K562 (cell line): ENCODE data around the gene KLF4. TPM values are rescaled to one million over a fixed set of nuclear protein-coding genes. Genes with fewer than 3 reads are reported as not detected.

ENCODE experiments used
- ATAC-seq: fragments of 200-7000 bp; cut with Tn5 transposase; 3 replicates; pipeline ENCODE4 v1.9.1; 2020; ENCODE audit warnings: moderate library complexity
- BruUV-seq: library from RNA; stranded (reverse); fragments of 400-500 nt; replicated peaks from 2 replicates; lab custom pipeline; 2021; lab: Mats Ljungman, UMichigan
- CTCF ChIA-PET: fragments of 300-600 bp; formaldehyde crosslinking; extraction: SDS; loops from one replicate; lab custom pipeline; 2021; ENCODE audit warnings: low intra/inter-chr PET ratio; lab: Yijun Ruan, JAX
- POLR2A ChIA-PET: fragments of 300-600, 350-650 bp; sonication (Branson Sonifier 250); formaldehyde crosslinking; extraction: SDS; loops from one replicate; lab custom pipeline; 2021; ENCODE audit warnings: antibody characterized with exemption, inconsistent platforms; lab: Yijun Ruan, JAX
- DNase-seq, 4 experiments: peaks; one replicate each; pipeline versions ENCODE4 v3.0.0 to v3.0.0-alpha.2; 2011 to 2018; ENCODE audit warnings: low spot score in 3 of 4, mixed read lengths in 3 of 4; ENCODE audit errors: extremely low read depth in 1 of 4
- FAIRE-seq: peaks from 2 replicates; lab custom pipeline; 2011; peaks lifted over from hg19 to GRCh38; lab: Jason Lieb, UNC
- H2AFZ ChIP-seq: 2 replicates; pipeline ENCODE4 v1.6.0; 2011; ENCODE audit warnings: low read depth, low read length, control low read depth, inconsistent platforms
- H3K27ac ChIP-seq: fragments of 200-600 bp; 3 replicates; pipeline ENCODE4 v1.8.0; 2011; ENCODE audit warnings: low read depth, mild to moderate bottlenecking, control low read depth, inconsistent platforms, low read length, moderate library complexity, mixed read lengths; ENCODE audit errors: extremely low read depth
- H3K27me3 ChIP-seq, 2 experiments: fragments of 300-600 bp in 1 of 2; 2 replicates in 1 of 2; 3 replicates in 1 of 2; pipeline versions ENCODE4 v1.6.0 to v1.8.0; 2011; ENCODE audit warnings: inconsistent platforms in 2 of 2, low read length in 2 of 2, mild to moderate bottlenecking in 1 of 2, mixed read lengths in 1 of 2, moderate library complexity in 1 of 2; ENCODE audit not compliant: control insufficient read depth in 2 of 2, insufficient read depth in 2 of 2
- H3K36me3 ChIP-seq: fragments of 300-600 bp; 3 replicates; pipeline ENCODE4 v1.8.0; 2011; ENCODE audit warnings: mild to moderate bottlenecking, low read length, inconsistent platforms; ENCODE audit not compliant: control insufficient read depth, insufficient read depth
- H3K4me1 ChIP-seq, 2 experiments: fragments of 200-600 bp in 1 of 2; replicated peaks in 1 of 2; 2 replicates in 1 of 2; 3 replicates in 1 of 2; pipeline versions ENCODE4 v1.5.1 to v1.8.0; 2011; ENCODE audit warnings: inconsistent platforms in 2 of 2, low read length in 2 of 2, mild to moderate bottlenecking in 1 of 2, mixed read lengths in 1 of 2, moderate library complexity in 1 of 2; ENCODE audit not compliant: control insufficient read depth in 2 of 2, insufficient read depth in 2 of 2
- H3K4me2 ChIP-seq: 2 replicates; pipeline ENCODE4 v1.6.1; 2011; ENCODE audit warnings: low read length, control low read depth, inconsistent platforms, mixed read lengths; ENCODE audit not compliant: insufficient read depth
- H3K4me3 ChIP-seq: fragments of 200-600 bp; sonication (generic), shearing (Covaris generic); 2 replicates; pipeline ENCODE4 v1.5.1; 2016; ENCODE audit warnings: control low read depth, inconsistent platforms
- H3K79me2 ChIP-seq: fragments of 200-600 bp; 3 replicates; pipeline ENCODE4 v1.8.0; 2011; ENCODE audit warnings: low read length, inconsistent platforms; ENCODE audit not compliant: control insufficient read depth, insufficient read depth
- H3K9ac ChIP-seq, 2 experiments: 2 replicates each; pipeline versions ENCODE4 v1.6.0 to v1.6.1; 2011; ENCODE audit warnings: low read depth in 2 of 2, low read length in 2 of 2, control low read depth in 1 of 2, inconsistent platforms in 1 of 2, mild to moderate bottlenecking in 1 of 2, mixed read lengths in 1 of 2; ENCODE audit not compliant: insufficient read depth in 1 of 2
- H3K9me1 ChIP-seq: one replicate; pipeline ENCODE4 v1.6.0; 2011; ENCODE audit warnings: inconsistent platforms, mild to moderate bottlenecking, low read length, moderate library complexity; ENCODE audit not compliant: control insufficient read depth, insufficient read depth
- H3K9me3 ChIP-seq: replicated peaks from 2 replicates; pipeline ENCODE4 v1.5.1; 2011; ENCODE audit warnings: low read depth, low read length, inconsistent platforms; ENCODE audit not compliant: control insufficient read depth, insufficient read depth
- H4K20me1 ChIP-seq: replicated peaks from 2 replicates; pipeline ENCODE4 v1.6.1; 2011; ENCODE audit warnings: low read length, inconsistent platforms, mixed read lengths; ENCODE audit not compliant: control insufficient read depth, insufficient read depth
- CBFB ChIP-seq: sonication (generic); formaldehyde crosslinking; IDR thresholded peaks from 2 replicates; pipeline ENCODE4 v1.4.0; 2020; ENCODE audit warnings: mild to moderate bottlenecking, missing genetic modification reagents
- ELK3 ChIP-seq: fragments of 450-650 bp; formaldehyde crosslinking; IDR thresholded peaks from 2 replicates; pipeline ENCODE4 v1.4.0; 2020; ENCODE audit warnings: mild to moderate bottlenecking
- ESRRB ChIP-seq: fragments of 250-450 bp; sonication (Bioruptor Pico); IDR thresholded peaks from 2 replicates; pipeline ENCODE4 v1.5.0; 2020; ENCODE audit warnings: mild to moderate bottlenecking, moderate library complexity, borderline replicate concordance
- ILK ChIP-seq: fragments of 450-650 bp; IDR thresholded peaks from 2 replicates; pipeline ENCODE4 v1.6.1; 2016; ENCODE audit warnings: missing genetic modification characterization, low read depth, mild to moderate bottlenecking, missing compliant biosample characterization, moderate library complexity, borderline replicate concordance
- MXD1 ChIP-seq: fragments of 250-450 bp; sonication (Bioruptor Pico); IDR thresholded peaks from 2 replicates; pipeline ENCODE4 v1.8.0; 2021; ENCODE audit warnings: borderline replicate concordance, mild to moderate bottlenecking, moderate library complexity; ENCODE audit not compliant: poor library complexity, severe bottlenecking
- NELFE ChIP-seq: IDR thresholded peaks from 2 replicates; pipeline ENCODE4 v1.6.1; 2011; ENCODE audit warnings: mild to moderate bottlenecking; ENCODE audit not compliant: insufficient read depth, insufficient read length
- PREB ChIP-seq: sonication (generic); formaldehyde crosslinking; IDR thresholded peaks from 2 replicates; pipeline ENCODE4 v1.8.1; 2023; ENCODE audit warnings: mild to moderate bottlenecking, missing genetic modification reagents
- SFPQ ChIP-seq: fragments of 200-400 bp; formaldehyde crosslinking; IDR thresholded peaks from 2 replicates; pipeline ENCODE4 v1.6.1; 2017; ENCODE audit warnings: mild to moderate bottlenecking, low read depth, low read length, moderate library complexity
- TARDBP ChIP-seq: fragments of 450-650 bp; IDR thresholded peaks from 2 replicates; pipeline ENCODE4 v1.6.1; 2016
- ZBTB43 ChIP-seq: sonication (generic); formaldehyde crosslinking; IDR thresholded peaks from 2 replicates; pipeline ENCODE4 v1.8.0; 2023; ENCODE audit warnings: mild to moderate bottlenecking, missing genetic modification reagents
- whole genome bisulfite sequencing: fragments of 100-300 bp; shearing (Covaris generic); methylation state at CpG from one replicate; pipeline ENCODE4 v1.1.6; 2016; ENCODE audit warnings: low coverage, mixed read lengths; ENCODE audit not compliant: insufficient coverage; ENCODE audit errors: missing lambda C conversion rate; 5-methylcytosine and 5-hydroxymethylcytosine counted together
- in situ Hi-C: fragments of 300-500 bp; cut with MboI; formaldehyde crosslinking; loops from 4 replicates; pipeline ENCODE4 v1.15.0; 2018; ENCODE audit warnings: inconsistent platforms, mixed read lengths
- intact Hi-C: fragments of 100-400 bp; cut with micrococcal nuclease; formaldehyde crosslinking; loops from 2 replicates; pipeline ENCODE4 v1.14.2; 2022
- polyA plus RNA-seq, 8 experiments: library from polyadenylated mRNA; depleted of rRNA in 4 of 8; stranded (reverse) in 5 of 8; unstranded in 3 of 8; fragments of >200 nt; fragmentation: Nextera tagmentation in 2 of 8; fragmentation: Illumina TruSeq in 1 of 8; extraction: Ambion mirVana in 2 of 8; extraction: Trizol in 1 of 8; gene quantifications; 2 replicates each; pipeline versions ENCODE4 v1.2.1 to v1.2.3, GENCODE V29; 2011 to 2014; ENCODE audit warnings: inconsistent platforms in 1 of 8, missing spikeins in 1 of 8
- total RNA-seq, 7 experiments: library from RNA; depleted of rRNA in 6 of 7; stranded (reverse); fragments of >200 nt in 6 of 7; fragmentation: Illumina TruSeq in 2 of 7; extraction: Trizol in 2 of 7; gene quantifications; 2 replicates each; pipeline versions ENCODE4 v1.2.1 to v1.2.3, GENCODE V29; 2011 to 2021; ENCODE audit warnings: low replicate concordance in 1 of 7

Gene KLF4
- total and polyA plus RNA-seq, 9 of the 15 experiments (the other 6 are each of a cell fraction or from before 2014, with no cell fraction given), result 0.04 to 0.95 (median 0.22) TPM

- BruUV-seq, result no TSS peak
- no peaks in the 10 kb centered on the region for H3K9me1 ChIP-seq
- ATAC-seq, result no peak
- no peaks in the 10 kb centered on the region for H4K20me1 ChIP-seq
- peaks cover 0 to 8% of the 10 kb centered on the region in 2 experiments; a peak in 1 of 5 replicates for H3K4me1 ChIP-seq
- no peak overlapping the region for H2AFZ ChIP-seq
- H3K79me2 ChIP-seq, result no peaks in the 10 kb centered on the region
- no peaks in the 10 kb centered on the region for H3K9me3 ChIP-seq
- TF ChIP-seq ZBTB43 (CRISPR knock-in tag), result no peak
- no peak for TF ChIP-seq NELFE
- no peak for TF ChIP-seq ILK (tag)
- TF ChIP-seq SFPQ, result no peak
- no peak for TF ChIP-seq TARDBP
- no peak for TF ChIP-seq CBFB
- no peak for TF ChIP-seq ELK3 (CRISPR knock-in tag)
- no peak for TF ChIP-seq MXD1 (CRISPR knock-in tag)
- no peak for TF ChIP-seq PREB
- no peak for TF ChIP-seq ESRRB (CRISPR knock-in tag)
- no peak for FAIRE-seq
- no peak overlapping the region for H3K27ac ChIP-seq
- H3K27me3 ChIP-seq, result peaks cover 7 to 38% of the 10 kb centered on the region in 2 experiments; a peak in 4 of 5 replicates
- in situ Hi-C loops (no loop called here), intact Hi-C loops (no loop called here)
- H3K9ac ChIP-seq, result no peak overlapping the region
- ChIA-PET CTCF (no interaction called here), POLR2A (no interaction called here)
- no peak overlapping the region for H3K4me3 ChIP-seq
- no peaks in the 10 kb centered on the region for H3K36me3 ChIP-seq
- WGBS, result 1% methylated on average over 4 of the region's 4 CpGs
- H3K4me2 ChIP-seq, result no peak overlapping the region
- no peak for DNase-seq
These were observed 26.9 kb downstream of the KLF4 start for GRCh38 chr9:107462691-107463090.
